HEK293 (cell line): ENCODE measurements around the gene MCFD2.
A peak's percentile ranks its signal among the peaks of the same experiment; 100 is the strongest.

Source experiments
- CTCF ChIA-PET: fragments of 350-600 bp; formaldehyde crosslinking; extraction: SDS; loops from one replicate; lab custom pipeline; 2021; ENCODE audit warnings: antibody characterized with exemption; lab: Yijun Ruan, JAX
- POLR2A ChIA-PET: fragments of 300-600 bp; formaldehyde crosslinking; extraction: SDS; loops from one replicate; lab custom pipeline; 2020; ENCODE audit warnings: antibody characterized with exemption, inconsistent platforms; lab: Yijun Ruan, JAX
- H3K27ac ChIP-seq: fragments of 200-500 bp; sonication (Bioruptor generic); 2 replicates; pipeline ENCODE4 v1.5.1; 2014; ENCODE audit warnings: low read depth, low read length, control low read depth, inconsistent platforms; ENCODE audit errors: extremely low read depth
- H3K36me3 ChIP-seq, 2 experiments: fragments of 200-500 bp in 1 of 2; sonication (Bioruptor generic) in 1 of 2; 1 replicate in 1 of 2; 2 replicates in 1 of 2; pipeline ENCODE4 v1.5.1; 2014 to 2017; ENCODE audit warnings: inconsistent platforms in 2 of 2, low read length in 2 of 2; ENCODE audit not compliant: control insufficient read depth in 2 of 2, insufficient read depth in 1 of 2
- H3K4me1 ChIP-seq: fragments of 200-500 bp; sonication (Bioruptor generic); 2 replicates; pipeline ENCODE4 v1.5.1; 2014; ENCODE audit warnings: mild to moderate bottlenecking, low read length, inconsistent platforms; ENCODE audit not compliant: control insufficient read depth, insufficient read depth
- H3K4me3 ChIP-seq: 2 replicates; pipeline ENCODE4 v1.5.1; 2011; ENCODE audit warnings: low read depth, mild to moderate bottlenecking, control low read depth, low read length, moderate library complexity
- H3K9me3 ChIP-seq: fragments of 200-500 bp; sonication (Bioruptor generic); 2 replicates; pipeline ENCODE4 v1.5.1; 2014; ENCODE audit warnings: low read depth, low read length, inconsistent platforms; ENCODE audit not compliant: control insufficient read depth, insufficient read depth
- ATF2 ChIP-seq: fragments of 450-650 bp; formaldehyde crosslinking; IDR thresholded peaks from 2 replicates; pipeline ENCODE4 v1.5.1; 2016; ENCODE audit warnings: missing biosample characterization, missing genetic modification characterization, low read depth
- CTCF ChIP-seq: fragments of 450-650 bp; formaldehyde crosslinking; IDR thresholded peaks from 2 replicates; pipeline ENCODE4 v1.5.1; 2016; ENCODE audit warnings: missing biosample characterization, missing genetic modification characterization
- GFI1B ChIP-seq: fragments of 450-650 bp; formaldehyde crosslinking; IDR thresholded peaks from 2 replicates; pipeline ENCODE4 v1.5.1; 2016; ENCODE audit warnings: missing biosample characterization, missing genetic modification characterization
- HOXA7 ChIP-seq: sonication (generic); formaldehyde crosslinking; IDR thresholded peaks from 2 replicates; pipeline ENCODE4 v1.8.1; 2022; ENCODE audit warnings: missing genetic modification reagents, borderline replicate concordance
- HOXC10 ChIP-seq: sonication (generic); formaldehyde crosslinking; IDR thresholded peaks from 2 replicates; pipeline ENCODE4 v1.8.1; 2023; ENCODE audit warnings: mild to moderate bottlenecking, missing genetic modification reagents
- IKZF3 ChIP-seq: fragments of 450-650 bp; IDR thresholded peaks from 2 replicates; pipeline ENCODE4 v1.5.0; 2018; ENCODE audit warnings: missing biosample characterization, mild to moderate bottlenecking, missing genetic modification characterization, moderate library complexity
- KLF16 ChIP-seq: fragments of 450-650 bp; formaldehyde crosslinking; IDR thresholded peaks from 2 replicates; pipeline ENCODE4 v1.5.1; 2017; ENCODE audit warnings: missing biosample characterization, missing genetic modification characterization
- OVOL3 ChIP-seq: fragments of 450-650 bp; formaldehyde crosslinking; IDR thresholded peaks from 2 replicates; pipeline ENCODE4 v1.5.1; 2016; ENCODE audit warnings: missing biosample characterization, missing genetic modification characterization
- ZBTB17 ChIP-seq: fragments of 450-650 bp; formaldehyde crosslinking; IDR thresholded peaks from 2 replicates; pipeline ENCODE4 v1.5.1; 2016; ENCODE audit warnings: missing biosample characterization, missing genetic modification characterization
- ZBTB21 ChIP-seq: fragments of 450-650 bp; formaldehyde crosslinking; IDR thresholded peaks from 2 replicates; pipeline ENCODE4 v1.5.1; 2017; ENCODE audit warnings: missing biosample characterization, missing genetic modification characterization
- ZBTB44 ChIP-seq: fragments of 450-650 bp; IDR thresholded peaks from 2 replicates; pipeline ENCODE4 v1.5.1; 2018; ENCODE audit warnings: missing biosample characterization, mild to moderate bottlenecking, missing genetic modification characterization
- ZNF132 ChIP-seq: fragments of 450-650 bp; formaldehyde crosslinking; IDR thresholded peaks from 2 replicates; pipeline ENCODE4 v1.5.1; 2017; ENCODE audit warnings: missing biosample characterization, missing genetic modification characterization, borderline replicate concordance
- ZNF138 ChIP-seq: fragments of 450-650 bp; formaldehyde crosslinking; IDR thresholded peaks from 2 replicates; pipeline ENCODE4 v1.5.1; 2016; ENCODE audit warnings: missing biosample characterization, missing genetic modification characterization, borderline replicate concordance
- ZNF169 ChIP-seq: fragments of 450-650 bp; formaldehyde crosslinking; IDR thresholded peaks from 2 replicates; pipeline ENCODE4 v1.5.1; 2016; ENCODE audit warnings: missing biosample characterization, missing genetic modification characterization
- ZNF174 ChIP-seq: fragments of 450-650 bp; formaldehyde crosslinking; IDR thresholded peaks from 2 replicates; pipeline ENCODE4 v1.5.0; 2017; ENCODE audit warnings: missing biosample characterization, mild to moderate bottlenecking, missing genetic modification characterization
- ZNF18 ChIP-seq: fragments of 450-650 bp; formaldehyde crosslinking; IDR thresholded peaks from 2 replicates; pipeline ENCODE4 v1.5.1; 2016; ENCODE audit warnings: missing biosample characterization, missing genetic modification characterization
- ZNF202 ChIP-seq: fragments of 450-650 bp; formaldehyde crosslinking; IDR thresholded peaks from 2 replicates; pipeline ENCODE4 v1.5.1; 2016; ENCODE audit warnings: missing biosample characterization, missing genetic modification characterization, borderline replicate concordance
- ZNF26 ChIP-seq: fragments of 450-650 bp; formaldehyde crosslinking; IDR thresholded peaks from 2 replicates; pipeline ENCODE4 v1.5.1; 2016; ENCODE audit warnings: missing biosample characterization, missing genetic modification characterization
- ZNF341 ChIP-seq: fragments of 450-650 bp; formaldehyde crosslinking; IDR thresholded peaks from 2 replicates; pipeline ENCODE4; 2016; ENCODE audit warnings: low read depth, missing biosample characterization, missing genetic modification characterization
- ZNF366 ChIP-seq: fragments of 450-650 bp; formaldehyde crosslinking; conservative IDR thresholded peaks from 2 replicates; pipeline ENCODE4 v1.5.1; 2016; ENCODE audit warnings: missing biosample characterization, missing genetic modification characterization
- ZNF488 ChIP-seq: fragments of 450-650 bp; formaldehyde crosslinking; IDR thresholded peaks from 2 replicates; pipeline ENCODE4 v1.5.1; 2016; ENCODE audit warnings: missing biosample characterization, missing genetic modification characterization
- ZNF555 ChIP-seq: fragments of 450-650 bp; formaldehyde crosslinking; conservative IDR thresholded peaks from 2 replicates; pipeline ENCODE4 v1.5.1; 2017; ENCODE audit warnings: missing biosample characterization, mild to moderate bottlenecking, missing genetic modification characterization, inconsistent platforms
- ZNF623 ChIP-seq: fragments of 450-650 bp; formaldehyde crosslinking; IDR thresholded peaks from 2 replicates; pipeline ENCODE4 v1.5.1; 2016; ENCODE audit warnings: missing biosample characterization, missing genetic modification characterization
- ZNF660 ChIP-seq: fragments of 450-650 bp; IDR thresholded peaks from 2 replicates; pipeline ENCODE4 v1.5.1; 2018; ENCODE audit warnings: missing biosample characterization, mild to moderate bottlenecking, missing genetic modification characterization
- ZNF692 ChIP-seq: fragments of 450-650 bp; formaldehyde crosslinking; IDR thresholded peaks from 2 replicates; pipeline ENCODE4 v1.5.1; 2016; ENCODE audit warnings: missing biosample characterization, missing genetic modification characterization
- ZNF704 ChIP-seq: fragments of 450-650 bp; formaldehyde crosslinking; IDR thresholded peaks from 2 replicates; pipeline ENCODE4 v1.5.1; 2016; ENCODE audit warnings: missing biosample characterization, missing genetic modification characterization
- ZNF785 ChIP-seq: fragments of 450-650 bp; formaldehyde crosslinking; IDR thresholded peaks from 2 replicates; pipeline ENCODE4 v1.5.1; 2016; ENCODE audit warnings: missing biosample characterization, missing genetic modification characterization
- ZNF791 ChIP-seq: fragments of 450-650 bp; formaldehyde crosslinking; IDR thresholded peaks from 2 replicates; pipeline ENCODE4 v1.5.1; 2016; ENCODE audit warnings: missing biosample characterization, missing genetic modification characterization

Gene MCFD2

GRCh38 chr2:46873604-46874068, 42.0 kb downstream of the MCFD2 start:
- H3K27ac ChIP-seq: no peak overlapping the region
- POLR2A ChIA-PET: interaction anchor here (0.6 to 1.0 kb wide), 2 partner anchors 75 to 294 kb away, joined by 3 read pairs; no protein-coding TSS in a partner anchor
- no peak for TF ChIP-seq HOXA7 (CRISPR knock-in tag)
- TF ChIP-seq ZNF791 (tag by site-specific recombination): no peak
- TF ChIP-seq ZNF704: no peak
- TF ChIP-seq OVOL3 (tag by site-specific recombination): no peak
- no peak for TF ChIP-seq ZNF555
- no peak for TF ChIP-seq ZNF623 (tag by site-specific recombination)
- no peak for TF ChIP-seq ZNF488 (tag by site-specific recombination)
- no peak for TF ChIP-seq GFI1B (tag by site-specific recombination)
- no peak for TF ChIP-seq ATF2 (tag by site-specific recombination)
- TF ChIP-seq ZBTB17 (tag by site-specific recombination): peak; percentile 68
- TF ChIP-seq IKZF3 (tag by site-specific recombination): no peak
- TF ChIP-seq ZNF138 (tag by site-specific recombination): no peak
- no peak for TF ChIP-seq ZBTB21
- no peak for TF ChIP-seq ZBTB44 (tag by site-specific recombination)
- no peak for TF ChIP-seq ZNF785
- no peak for TF ChIP-seq ZNF18
- no peak for TF ChIP-seq HOXC10 (CRISPR knock-in tag)
- no peak for TF ChIP-seq ZNF202 (tag by site-specific recombination)
- TF ChIP-seq KLF16 (tag by site-specific recombination): no peak
- TF ChIP-seq ZNF692 (tag by site-specific recombination): 0 out of 2 replicates have a peak, but pooled peaks have one; percentile 27
- no peak for TF ChIP-seq ZNF132 (tag by site-specific recombination)
- TF ChIP-seq ZNF174 (tag by site-specific recombination): no peak
- no peak for TF ChIP-seq ZNF26
- no peak for TF ChIP-seq CTCF (tag by site-specific recombination)
- TF ChIP-seq ZNF169 (tag by site-specific recombination): no peak
- TF ChIP-seq ZNF366: peak; percentile 57
- TF ChIP-seq ZNF660 (tag by site-specific recombination): no peak
- TF ChIP-seq ZNF341 (tag by site-specific recombination): no peak

More at GRCh38 chr2:46873604-46874068, 42.0 kb downstream of the MCFD2 start:
- Histone ChIP-seq H3K4me1 (peaks cover 10% of the 10 kb centered on the region), H3K36me3 (no peaks in the 10 kb centered on the region), H3K4me3 (no peak overlapping the region), H3K9me3 (no peaks in the 10 kb centered on the region)
- CTCF ChIA-PET: interaction anchor here (1.0 to 1.8 kb wide), 5 partner anchors 51 to 216 kb away, joined by 3 to 11 read pairs (median 4); no protein-coding TSS in a partner anchor
